ENCODE data around the gene FSTL5.

The FSTL5 gene

DNA sequence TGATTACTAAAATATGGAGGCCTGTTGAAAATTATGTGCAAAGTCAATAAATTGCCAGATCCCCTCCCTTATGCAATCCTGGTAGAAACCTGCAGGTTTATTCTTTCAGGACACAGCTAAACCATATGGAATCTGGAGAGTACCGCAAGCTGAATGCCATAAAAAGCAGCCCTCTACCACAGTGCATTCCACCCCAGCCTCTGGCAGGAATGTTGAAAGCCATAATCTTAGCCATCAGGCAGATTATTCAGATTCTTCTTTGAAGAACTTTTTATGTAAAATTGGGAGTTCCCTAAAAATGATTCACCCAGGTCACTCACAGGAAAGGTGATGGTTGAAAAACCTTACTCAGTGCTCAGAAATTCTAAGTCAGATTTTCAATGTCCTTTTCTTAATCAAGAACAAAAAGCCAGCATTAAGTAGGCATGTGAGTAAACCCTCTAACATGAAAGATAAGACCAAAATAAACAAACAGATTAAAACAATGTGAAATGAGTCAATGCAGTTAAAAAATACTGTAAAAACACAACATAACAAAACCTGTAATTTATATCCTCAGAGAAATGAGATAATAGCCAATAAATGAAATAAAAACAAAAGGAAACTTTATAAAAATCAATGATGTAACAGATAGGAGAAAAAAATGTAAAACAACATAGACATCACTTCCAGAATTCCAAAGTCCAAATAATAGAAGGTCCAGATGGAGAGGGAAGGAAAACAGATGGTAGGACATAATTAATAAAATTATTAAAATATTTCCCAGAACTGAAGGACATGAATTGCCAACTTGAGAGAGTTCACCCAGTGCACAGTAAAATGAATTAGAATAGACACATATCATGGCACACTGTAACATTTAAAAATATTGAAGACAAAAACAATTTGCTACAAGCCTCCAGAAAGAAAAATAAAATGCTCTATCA is 226.9 kb downstream of the FSTL5 start:
- no peak for DNase-seq

- DNase-seq, result no peak
These were observed 232.7 kb downstream of the FSTL5 start for GRCh38 chr4:161931089-161931488.

DNA sequence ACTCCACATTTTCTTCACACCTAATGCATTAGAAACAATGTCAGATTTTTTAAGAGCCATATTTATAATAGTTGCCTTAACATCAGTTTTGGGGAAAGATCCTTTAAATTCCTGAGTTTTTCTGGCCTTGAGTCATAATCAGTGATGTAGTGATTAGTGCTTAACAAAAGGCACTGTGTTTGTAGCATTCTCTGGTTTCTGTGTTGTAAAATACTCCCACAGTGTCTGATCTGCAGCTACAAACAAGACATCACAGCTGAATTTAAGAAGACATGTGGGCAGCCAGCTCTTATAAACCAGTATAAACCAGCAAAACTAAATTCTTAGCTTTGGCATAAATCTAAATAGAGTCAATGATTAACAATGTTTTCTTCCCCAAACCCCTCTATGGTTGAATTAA is 233.8 kb downstream of the FSTL5 start:
- no peak for DNase-seq

- DNase-seq, result no peak
These were observed 237.6 kb downstream of the FSTL5 start for GRCh38 chr4:161926033-161926828.

- no peak for DNase-seq
These were observed 243.3 kb downstream of the FSTL5 start for GRCh38 chr4:161920304-161921052.

GRCh38 chr4:161919442-161920220 is 244.2 kb downstream of the FSTL5 start:
- no peak for DNase-seq

GRCh38 chr4:161916035-161916434 is 247.8 kb downstream of the FSTL5 start:
- DNase-seq, result no peak

GRCh38 chr4:161907590-161907955 is 256.2 kb downstream of the FSTL5 start:
- no peak for DNase-seq

- no peak for DNase-seq
These were observed 256.8 kb downstream of the FSTL5 start for GRCh38 chr4:161906836-161907589.

DNA sequence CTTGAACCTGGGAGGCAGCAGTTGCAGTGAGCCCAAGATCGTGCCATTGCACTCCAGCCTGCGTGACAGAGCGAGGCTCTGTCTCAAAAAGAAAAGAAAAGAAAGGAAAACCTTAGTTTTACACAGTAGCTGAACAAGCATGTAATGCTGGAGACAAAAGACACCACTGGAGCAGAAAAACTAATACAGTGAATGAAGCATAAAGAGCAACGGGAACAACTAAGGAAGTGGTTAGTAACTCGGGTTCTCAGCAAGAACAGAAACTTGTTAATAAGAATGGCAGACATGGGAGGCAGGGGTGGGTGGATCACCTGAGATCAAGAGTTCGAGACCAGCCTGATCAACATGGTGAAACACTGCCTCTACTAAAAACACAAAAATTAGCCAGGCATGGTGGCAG is 263.7 kb downstream of the FSTL5 start:
- DNase-seq, result no peak

GRCh38 chr4:161894493-161895167 is 269.2 kb downstream of the FSTL5 start:
- no peak for DNase-seq

DNA sequence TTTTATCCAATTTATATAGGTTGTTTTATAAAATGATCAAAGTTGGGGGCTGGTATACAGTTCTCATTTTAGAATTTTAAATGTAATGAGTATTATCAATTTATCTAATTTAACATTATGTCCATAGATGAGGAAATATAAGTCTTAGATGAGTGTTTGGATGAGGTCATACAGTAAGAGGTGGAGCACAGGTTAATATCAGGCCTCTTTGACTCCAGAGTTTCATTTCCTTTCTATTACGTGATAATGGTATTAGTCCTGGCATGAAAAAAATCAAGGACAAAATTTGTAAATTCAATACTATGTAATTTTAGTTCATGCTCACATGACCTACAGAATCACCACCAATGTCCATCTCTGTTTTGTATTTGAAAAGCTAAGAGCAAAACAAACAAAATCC is 269.8 kb downstream of the FSTL5 start:
- DNase-seq, result no peak

DNA sequence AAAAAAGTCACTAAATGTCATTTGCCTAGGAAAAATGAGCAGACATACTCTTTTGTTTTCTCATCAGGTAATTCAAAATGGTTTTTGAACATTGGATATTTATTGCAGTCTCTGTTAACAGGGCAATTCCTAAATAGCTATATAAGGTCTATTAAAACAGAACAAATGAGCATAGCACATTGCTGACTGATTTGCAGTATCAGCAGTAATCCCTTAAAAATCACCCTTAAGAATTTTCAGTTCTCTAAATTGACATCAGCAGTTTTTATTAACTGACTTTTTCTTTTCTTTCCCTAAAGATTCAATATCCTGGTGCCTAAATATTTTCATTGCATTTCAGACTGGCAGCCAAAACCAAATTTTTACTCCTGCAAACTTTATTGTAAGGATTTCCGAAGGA is 270.2 kb downstream of the FSTL5 start:
- peak in 1 of 4 experiments; percentile 3 for DNase-seq

DNA sequence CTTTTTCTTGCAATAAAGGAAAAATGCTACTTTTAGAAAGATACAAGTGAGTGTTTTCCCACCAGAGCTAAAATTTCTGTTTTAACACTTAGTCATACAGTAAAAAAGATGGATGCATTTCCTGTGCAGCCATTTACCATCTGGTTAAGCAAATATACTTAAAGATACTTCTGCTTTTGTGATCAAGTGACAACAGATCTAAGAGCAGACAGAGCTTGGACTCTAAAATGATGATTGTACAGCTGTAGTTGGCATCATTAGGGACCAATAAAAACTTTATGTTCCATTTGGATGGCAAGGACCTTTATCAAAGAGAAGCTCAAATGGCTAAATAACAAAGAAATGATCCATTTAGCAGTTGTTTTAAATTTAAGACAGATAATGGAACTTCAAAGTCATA is 270.8 kb downstream of the FSTL5 start:
- no peak for DNase-seq

- DNase-seq, result no peak
These were observed 280.6 kb downstream of the FSTL5 start for GRCh38 chr4:161883157-161883556.

GRCh38 chr4:161881370-161881769 is 282.4 kb downstream of the FSTL5 start:
- no peak for DNase-seq

DNA sequence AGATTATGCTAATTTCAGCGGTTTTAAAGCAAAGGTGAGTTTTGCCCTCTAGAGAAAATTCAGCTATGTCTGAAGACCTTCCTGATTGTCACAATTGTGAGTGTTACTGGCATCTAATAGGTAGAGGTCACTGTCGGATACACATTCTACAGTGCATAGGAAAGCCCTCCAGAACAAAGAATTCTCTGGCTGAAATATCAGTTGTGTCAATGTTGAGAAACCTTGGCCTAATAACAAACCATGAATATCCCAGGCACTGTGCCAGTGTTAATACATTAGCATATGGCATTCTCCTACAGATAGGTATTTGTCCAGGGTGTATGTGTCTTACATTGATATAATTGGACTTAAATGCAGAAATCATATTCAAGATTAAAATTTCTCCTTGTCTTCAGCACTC is 294.3 kb downstream of the FSTL5 start:
- no peak for DNase-seq

- no peak for DNase-seq
These were observed 307.0 kb downstream of the FSTL5 start for GRCh38 chr4:161856711-161857326.

GRCh38 chr4:161850631-161851030 is 313.2 kb downstream of the FSTL5 start:
- no peak for DNase-seq

DNA sequence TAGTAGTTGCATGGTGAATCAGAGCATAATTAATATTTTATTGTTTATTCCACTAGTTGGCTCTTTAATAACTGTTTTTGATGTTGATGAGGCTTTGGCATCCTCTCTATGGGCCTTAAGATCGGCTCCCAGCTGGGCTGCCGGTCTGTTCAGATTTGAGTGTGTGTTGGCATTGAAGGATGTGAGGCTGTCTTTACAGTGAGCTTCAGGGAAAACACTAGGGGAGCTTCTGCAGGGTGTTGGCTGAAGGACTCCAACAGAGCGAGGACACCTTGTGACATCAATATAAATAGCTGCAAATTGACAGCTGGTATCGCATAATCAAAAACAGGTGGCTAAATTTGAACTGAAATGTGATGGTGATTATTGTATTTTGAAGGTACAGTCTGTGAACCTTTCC is 322.0 kb downstream of the FSTL5 start:
- no peak for DNase-seq

Data from suppressor macrophage (primary cell).